Kidney epithelial cell (primary cell): ENCODE measurements around the gene OGT. TPM values are rescaled to one million over a fixed set of nuclear protein-coding genes. Genes with fewer than 3 reads are reported as not detected.
"Not testable (repeated sequence)": the region's sequence is repeated elsewhere in the genome, so short reads cannot be mapped to it uniquely, and the experiment has no call there.

Experiments used
- DNase-seq: peaks from one replicate; pipeline ENCODE4 v3.0.0-alpha.2; 2010; ENCODE audit warnings: low read depth
- H3K27me3 ChIP-seq: 2 replicates; pipeline ENCODE4 v1.6.0; 2011; ENCODE audit warnings: low read length; ENCODE audit not compliant: control insufficient read depth, insufficient read depth
- H3K36me3 ChIP-seq: 2 replicates; pipeline ENCODE4 v1.5.1; 2011; ENCODE audit warnings: low read length; ENCODE audit not compliant: control insufficient read depth, insufficient read depth
- H3K4me3 ChIP-seq: 2 replicates; pipeline ENCODE4 v1.5.1; 2011; ENCODE audit warnings: low read depth, mild to moderate bottlenecking, control low read depth, low read length
- total RNA-seq: library from RNA; depleted of rRNA; stranded (reverse); fragments of >200 nt; gene quantifications from 2 replicates; pipeline ENCODE4 v1.2.3, GENCODE V29; 2015
- TF ChIP-seq, protein P1 (sequence below): IDR thresholded peaks from 2 replicates; pipeline ENCODE4 v1.5.1; 2011; ENCODE audit warnings: mild to moderate bottlenecking, moderate library complexity, low read length, control low read depth, inconsistent platforms; ENCODE audit not compliant: insufficient read depth, poor library complexity, severe bottlenecking

The OGT gene
- total RNA-seq: 71.7 and 82.2 TPM in 2 replicates

DNA sequence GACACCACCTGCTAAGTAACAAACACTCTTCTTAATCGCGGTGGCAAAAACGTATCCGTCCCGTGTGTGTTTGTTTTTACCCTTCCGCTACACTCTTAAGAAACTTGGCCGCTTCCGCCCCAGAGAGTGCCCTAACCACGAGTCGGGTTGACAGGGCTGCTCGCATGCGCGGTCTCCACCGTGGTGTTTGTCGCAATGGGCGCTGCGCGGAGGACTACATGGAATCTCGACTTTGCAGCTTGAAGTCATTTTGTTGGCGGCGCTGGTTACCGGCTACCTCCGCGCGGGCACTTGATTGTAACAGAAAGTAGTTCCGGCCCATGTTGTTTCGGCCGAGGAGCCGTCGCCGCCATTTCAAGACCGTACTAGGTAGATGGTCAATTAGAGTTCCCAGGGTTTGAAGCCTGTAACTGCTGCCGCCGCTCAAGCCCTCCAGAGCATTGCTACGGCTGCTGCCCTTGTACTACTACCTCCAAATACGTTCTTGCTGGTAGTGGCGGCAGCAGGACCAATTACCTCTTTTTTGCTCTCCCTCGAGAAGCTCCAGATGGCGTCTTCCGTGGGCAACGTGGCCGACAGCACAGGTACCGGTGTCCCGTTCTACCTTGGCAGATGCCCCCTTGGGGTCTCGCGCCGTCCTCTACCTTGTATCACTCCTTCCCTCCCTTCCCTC, at the start of gene OGT:
Gene OGT, plus strand, starts transcription at position 352 of the 673 bp plus-strand sequence. Its CDS starts 196 bp downstream, at position 548.
- DNase-seq: peak; percentile 75
- Histone ChIP-seq H3K27me3 (no peaks in the 10 kb centered on the region), H3K4me3 (peak within 1 kb of the TSS; percentile 56), H3K36me3 (no peaks in the 10 kb centered on the region)
- TF ChIP-seq, protein P1, sequence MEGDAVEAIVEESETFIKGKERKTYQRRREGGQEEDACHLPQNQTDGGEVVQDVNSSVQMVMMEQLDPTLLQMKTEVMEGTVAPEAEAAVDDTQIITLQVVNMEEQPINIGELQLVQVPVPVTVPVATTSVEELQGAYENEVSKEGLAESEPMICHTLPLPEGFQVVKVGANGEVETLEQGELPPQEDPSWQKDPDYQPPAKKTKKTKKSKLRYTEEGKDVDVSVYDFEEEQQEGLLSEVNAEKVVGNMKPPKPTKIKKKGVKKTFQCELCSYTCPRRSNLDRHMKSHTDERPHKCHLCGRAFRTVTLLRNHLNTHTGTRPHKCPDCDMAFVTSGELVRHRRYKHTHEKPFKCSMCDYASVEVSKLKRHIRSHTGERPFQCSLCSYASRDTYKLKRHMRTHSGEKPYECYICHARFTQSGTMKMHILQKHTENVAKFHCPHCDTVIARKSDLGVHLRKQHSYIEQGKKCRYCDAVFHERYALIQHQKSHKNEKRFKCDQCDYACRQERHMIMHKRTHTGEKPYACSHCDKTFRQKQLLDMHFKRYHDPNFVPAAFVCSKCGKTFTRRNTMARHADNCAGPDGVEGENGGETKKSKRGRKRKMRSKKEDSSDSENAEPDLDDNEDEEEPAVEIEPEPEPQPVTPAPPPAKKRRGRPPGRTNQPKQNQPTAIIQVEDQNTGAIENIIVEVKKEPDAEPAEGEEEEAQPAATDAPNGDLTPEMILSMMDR: no peak

DNA sequence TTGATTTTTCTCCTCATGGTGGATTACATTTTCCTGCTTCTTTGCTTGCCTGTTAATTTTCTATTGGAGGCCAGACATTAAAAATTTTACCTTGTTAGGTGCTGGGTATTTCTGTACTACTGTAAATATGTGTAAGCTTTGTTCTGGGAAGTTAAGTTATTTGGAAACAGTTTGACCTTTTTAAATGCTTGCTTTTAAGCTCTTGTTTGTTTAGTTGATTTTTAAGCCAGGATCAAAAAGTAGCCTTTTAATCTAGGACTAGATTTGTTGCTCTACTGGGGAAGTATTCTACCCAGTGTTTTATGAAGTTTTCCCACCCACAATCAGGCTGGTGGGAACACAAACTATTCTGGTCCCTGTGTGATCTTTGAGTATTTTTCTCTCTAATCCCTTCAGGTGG, 45.1 kb upstream of the OGT start:
- TF ChIP-seq, protein P1: no peak
- DNase-seq: no peak
- H3K36me3 ChIP-seq: no peaks in the 10 kb centered on the region
- no peak overlapping the region for H3K4me3 ChIP-seq
- H3K27me3 ChIP-seq: no peaks in the 10 kb centered on the region

DNA sequence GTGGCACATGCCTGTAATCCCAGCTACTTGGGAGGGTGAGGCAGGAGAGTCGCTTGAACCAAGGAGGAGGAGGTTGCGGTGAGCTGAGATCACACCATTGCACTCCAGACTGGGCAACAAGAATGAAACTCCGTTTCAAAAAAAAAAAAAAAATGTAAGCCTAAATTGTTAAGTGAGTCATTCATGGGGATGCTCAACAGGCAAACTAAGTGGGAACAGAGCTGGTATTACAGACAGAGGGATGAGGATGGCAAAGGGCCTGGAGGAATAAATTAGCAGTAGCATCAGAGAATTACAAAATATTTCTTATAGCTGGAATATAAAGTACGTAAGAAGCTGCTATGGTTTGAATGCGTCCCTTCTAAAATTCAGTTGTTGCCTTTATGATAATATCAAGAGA, 43.4 kb upstream of the OGT start:
- DNase-seq: no peak
- H3K27me3 ChIP-seq: no peaks in the 10 kb centered on the region
- TF ChIP-seq, protein P1: no peak
- no peaks in the 10 kb centered on the region for H3K36me3 ChIP-seq
- no peak overlapping the region for H3K4me3 ChIP-seq

DNA sequence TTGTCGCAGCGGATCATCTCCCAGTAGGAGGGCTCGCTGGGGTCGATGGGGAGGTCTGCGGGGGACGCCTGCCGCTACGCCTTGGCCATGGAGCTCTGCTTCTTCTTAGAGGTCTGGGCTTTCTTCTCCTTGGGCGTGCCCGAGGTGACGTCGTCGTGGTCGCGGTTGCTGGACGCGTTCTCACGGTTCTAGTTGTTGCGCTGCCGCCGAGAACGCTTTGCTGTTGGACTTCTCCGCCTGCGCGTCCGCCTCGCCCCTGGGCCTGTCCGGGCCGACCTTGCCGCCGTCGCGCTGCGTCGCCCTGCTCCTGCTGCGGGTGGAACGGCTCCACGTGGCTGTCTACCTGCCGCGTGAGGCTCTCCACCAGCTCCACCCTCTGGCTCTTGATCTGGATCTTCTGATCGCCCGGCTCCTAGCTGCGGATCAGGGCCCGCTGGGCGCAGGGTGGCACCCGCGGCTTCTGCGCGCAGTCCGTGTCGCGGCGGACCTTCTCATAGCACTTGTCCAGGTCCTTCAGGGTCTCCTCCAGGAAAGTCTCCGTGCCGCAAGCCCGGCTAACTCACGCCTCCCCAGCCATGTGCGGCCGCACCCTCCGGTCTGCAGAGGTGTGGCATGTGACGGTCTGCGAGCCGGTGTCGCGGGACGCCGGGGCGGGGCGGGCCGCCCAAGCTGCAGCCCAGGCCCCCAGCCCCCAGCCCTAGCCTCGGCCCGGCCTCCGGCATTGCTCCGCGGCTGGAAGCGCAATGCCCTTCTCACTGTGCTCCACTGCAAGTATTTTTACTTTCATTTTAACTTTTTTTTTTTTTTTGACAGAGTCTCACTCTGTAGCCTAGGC, 40.5 kb upstream of the OGT start:
- TF ChIP-seq, protein P1: no peak
- H3K36me3 ChIP-seq: no peaks in the 10 kb centered on the region
- peak overlapping the region; percentile 32 for H3K4me3 ChIP-seq
- DNase-seq: no peak
- no peaks in the 10 kb centered on the region for H3K27me3 ChIP-seq

DNA sequence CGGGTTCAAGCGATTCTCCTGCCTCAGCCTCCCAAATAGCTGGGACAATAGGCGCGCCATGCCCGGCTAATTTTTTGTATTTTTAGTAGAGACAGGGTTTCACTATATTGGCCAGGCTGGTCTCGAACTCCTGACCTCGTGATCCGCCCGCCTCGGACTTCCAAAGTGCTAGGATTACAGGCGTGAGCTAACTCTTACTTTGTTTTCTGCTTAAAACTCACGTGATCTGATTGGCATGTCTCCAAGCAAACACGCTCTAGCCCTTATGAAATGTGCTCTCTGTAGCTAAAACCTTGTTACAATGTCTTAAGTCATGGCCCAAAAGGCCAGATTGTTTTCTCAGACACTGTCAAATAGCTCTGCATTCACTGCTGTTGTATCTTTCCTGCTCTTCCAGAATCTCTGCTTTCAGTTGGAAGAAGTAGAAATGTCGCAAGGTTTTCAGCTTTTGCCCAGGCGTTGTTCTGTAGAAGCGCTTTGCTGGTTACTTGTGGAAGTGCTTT, 39.7 kb upstream of the OGT start:
- TF ChIP-seq, protein P1: no peak
- H3K4me3 ChIP-seq: no peak overlapping the region
- H3K36me3 ChIP-seq: no peaks in the 10 kb centered on the region
- no peak for DNase-seq
- no peaks in the 10 kb centered on the region for H3K27me3 ChIP-seq

DNA sequence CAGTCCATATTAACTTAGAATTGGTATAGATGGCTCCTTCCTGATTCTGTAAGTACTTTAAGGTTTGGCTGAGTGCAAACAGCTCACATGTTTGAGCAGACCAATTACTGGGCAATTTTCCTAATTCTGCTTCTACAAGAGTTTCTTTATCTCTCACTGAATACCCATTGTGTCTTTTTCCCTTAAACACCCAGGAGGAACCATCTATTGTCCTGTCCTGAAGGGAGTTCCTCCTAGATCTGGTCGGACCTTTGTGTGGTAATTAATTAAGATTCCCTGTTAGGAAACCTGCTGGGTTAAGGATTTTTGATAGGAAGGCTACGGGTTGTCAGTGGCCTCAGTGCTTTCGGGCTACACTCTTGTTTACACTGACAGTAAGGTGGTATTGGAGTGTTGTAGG, 36.9 kb upstream of the OGT start:
- not testable (repeated sequence) for DNase-seq

More for the DNA sequence above, 36.9 kb upstream of the OGT start:
- H3K36me3 ChIP-seq, H3K27me3 ChIP-seq, H3K4me3 ChIP-seq: not testable (repeated sequence)
